Uterus (tissue), 2 donors: ENCODE data around the gene PREB.

Experiments
- POLR2A ChIP-seq, 2 donors: fragments of 450-650 bp; IDR thresholded peaks; one replicate each; pipeline ENCODE4 v1.6.1; 2016; ENCODE audit warnings: antibody characterized with exemption in 2 of 2, mild to moderate bottlenecking in 1 of 2, moderate library complexity in 1 of 2
- TF ChIP-seq, protein P1 (sequence below), 4 experiments: fragments of 200-600 bp in 2 of 4; fragments of 450-650 bp in 2 of 4; sonication (generic) in 2 of 4; IDR thresholded peaks; one replicate each; pipeline ENCODE4 v1.5.1; 2016 to 2019; ENCODE audit warnings: antibody characterized with exemption in 4 of 4, mild to moderate bottlenecking in 2 of 4, moderate library complexity in 1 of 4

DNA sequence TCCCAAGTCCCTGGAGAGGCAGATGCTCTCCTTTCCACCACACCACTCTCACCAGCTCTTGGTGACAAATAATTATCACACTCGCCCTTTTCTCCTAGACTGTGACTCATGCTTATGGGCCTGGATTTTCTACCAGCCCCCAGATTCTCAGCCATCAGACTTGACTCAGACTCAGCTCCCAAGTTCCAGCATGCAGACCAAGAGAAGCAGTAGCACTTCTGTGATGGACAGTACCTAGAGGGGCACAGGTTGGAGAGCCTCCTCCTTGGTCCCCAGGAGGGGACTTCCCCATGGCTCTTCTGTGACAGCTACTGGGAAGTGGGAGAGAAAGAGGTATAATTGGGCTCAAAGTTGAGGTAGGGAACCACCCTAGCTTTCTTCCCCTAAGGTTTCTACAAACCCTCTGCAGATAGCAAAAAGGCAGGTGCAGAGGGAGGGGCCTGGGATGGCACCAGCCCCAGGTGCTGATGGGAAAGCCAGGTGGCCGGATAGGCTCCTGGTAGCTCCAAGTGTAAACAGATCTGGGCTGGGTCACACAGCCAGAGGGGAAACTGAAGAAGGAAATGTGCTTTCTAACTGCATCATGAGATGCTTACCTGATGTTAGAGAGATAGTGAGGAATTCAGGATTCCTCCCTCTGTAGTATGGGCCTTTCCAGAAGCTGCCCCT lies 18.5 kb upstream of the PREB start:
- TF ChIP-seq, protein P1, sequence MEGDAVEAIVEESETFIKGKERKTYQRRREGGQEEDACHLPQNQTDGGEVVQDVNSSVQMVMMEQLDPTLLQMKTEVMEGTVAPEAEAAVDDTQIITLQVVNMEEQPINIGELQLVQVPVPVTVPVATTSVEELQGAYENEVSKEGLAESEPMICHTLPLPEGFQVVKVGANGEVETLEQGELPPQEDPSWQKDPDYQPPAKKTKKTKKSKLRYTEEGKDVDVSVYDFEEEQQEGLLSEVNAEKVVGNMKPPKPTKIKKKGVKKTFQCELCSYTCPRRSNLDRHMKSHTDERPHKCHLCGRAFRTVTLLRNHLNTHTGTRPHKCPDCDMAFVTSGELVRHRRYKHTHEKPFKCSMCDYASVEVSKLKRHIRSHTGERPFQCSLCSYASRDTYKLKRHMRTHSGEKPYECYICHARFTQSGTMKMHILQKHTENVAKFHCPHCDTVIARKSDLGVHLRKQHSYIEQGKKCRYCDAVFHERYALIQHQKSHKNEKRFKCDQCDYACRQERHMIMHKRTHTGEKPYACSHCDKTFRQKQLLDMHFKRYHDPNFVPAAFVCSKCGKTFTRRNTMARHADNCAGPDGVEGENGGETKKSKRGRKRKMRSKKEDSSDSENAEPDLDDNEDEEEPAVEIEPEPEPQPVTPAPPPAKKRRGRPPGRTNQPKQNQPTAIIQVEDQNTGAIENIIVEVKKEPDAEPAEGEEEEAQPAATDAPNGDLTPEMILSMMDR (IDR thresholded peaks at IDR 0.05), result no peak
- TF ChIP-seq POLR2A (IDR thresholded peaks at IDR 0.05), result no peak
